LHCN-M2 (cell line): ENCODE data around the gene NFE2L3. TPM values are rescaled to one million over a fixed set of nuclear protein-coding genes. Genes with fewer than 3 reads are reported as not detected.
"Not testable (repeated sequence)": the region's sequence is repeated elsewhere in the genome, so short reads cannot be mapped to it uniquely, and the experiment has no call there.

Source experiments
- DNase-seq: peaks from one replicate; pipeline ENCODE4 v3.0.0-alpha.2; 2012; ENCODE audit warnings: low read depth
- total RNA-seq: library from RNA; depleted of rRNA; stranded (reverse); fragments of >200 nt; gene quantifications from 2 replicates; pipeline ENCODE4 v1.2.3, GENCODE V29; 2014

NFE2L3 gene
- total RNA-seq, 1 experiment from 2014 or later: 2.6 TPM

GRCh38 chr7:26186364-26187311 is 34.6 kb downstream of the NFE2L3 start:
- DNase-seq: no peak

GRCh38 chr7:26187380-26188205 is 35.6 kb downstream of the NFE2L3 start:
- DNase-seq: no peak

GRCh38 chr7:26188206-26188956 is 36.4 kb downstream of the NFE2L3 start:
- no peak for DNase-seq

GRCh38 chr7:26188957-26189541 is 37.1 kb downstream of the NFE2L3 start:
- DNase-seq: no peak

GRCh38 chr7:26189697-26190096 is 37.7 kb downstream of the NFE2L3 start:
- no peak for DNase-seq

DNA sequence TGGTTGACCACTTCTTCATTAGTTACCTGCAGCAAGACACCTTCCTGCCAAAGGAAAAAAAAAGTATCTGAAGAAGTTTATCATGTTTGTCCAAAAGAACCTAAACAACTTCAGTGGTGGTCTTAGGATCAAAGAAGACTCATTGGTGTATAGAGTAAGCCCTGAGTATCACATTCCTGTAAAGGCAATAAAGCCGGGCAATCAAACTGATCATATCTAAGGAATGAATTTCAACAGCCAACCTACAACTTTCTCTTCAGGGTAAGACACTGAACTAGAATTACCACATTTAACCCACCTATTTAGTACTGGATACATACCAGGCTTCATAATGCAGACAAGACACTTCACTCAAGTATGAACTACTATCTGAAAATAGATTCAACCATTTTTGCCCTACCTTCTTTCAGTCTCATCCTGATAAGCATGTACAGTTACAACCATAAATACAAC is 38.4 kb downstream of the NFE2L3 start:
- DNase-seq: no peak

DNA sequence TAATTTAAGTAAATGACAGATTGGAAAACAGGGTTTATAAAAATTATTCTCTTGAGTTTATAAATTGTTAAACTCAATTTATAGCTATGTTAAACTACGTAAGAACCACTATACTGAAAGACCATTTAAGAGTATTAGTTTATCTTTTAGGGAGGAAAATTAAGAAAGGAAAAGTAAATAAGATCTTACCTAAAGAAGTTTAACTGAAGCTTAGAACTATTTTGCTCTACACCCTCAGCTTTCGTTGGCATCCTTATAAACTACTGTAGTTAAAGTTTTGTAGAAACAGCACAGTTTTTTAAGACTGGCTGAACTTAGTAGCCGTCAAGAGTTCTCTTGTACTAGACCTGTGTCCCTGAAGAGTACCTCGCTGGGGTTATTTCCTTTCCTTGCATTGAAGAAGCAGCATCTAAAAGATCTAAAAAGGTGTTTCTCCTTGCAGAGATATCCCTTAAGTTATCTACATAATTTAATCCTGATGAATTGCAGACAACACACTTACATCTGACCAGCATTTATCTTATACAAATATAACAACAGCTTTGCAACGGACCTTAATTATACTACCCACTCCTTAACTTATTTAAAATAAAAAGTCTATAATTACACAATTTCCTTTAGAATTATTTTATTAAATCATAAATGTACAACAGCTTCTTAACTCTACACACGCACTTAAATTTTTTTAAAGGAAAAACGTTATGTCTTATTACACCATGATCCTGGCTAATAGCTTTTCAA is 39.4 kb downstream of the NFE2L3 start:
- DNase-seq: no peak

DNA sequence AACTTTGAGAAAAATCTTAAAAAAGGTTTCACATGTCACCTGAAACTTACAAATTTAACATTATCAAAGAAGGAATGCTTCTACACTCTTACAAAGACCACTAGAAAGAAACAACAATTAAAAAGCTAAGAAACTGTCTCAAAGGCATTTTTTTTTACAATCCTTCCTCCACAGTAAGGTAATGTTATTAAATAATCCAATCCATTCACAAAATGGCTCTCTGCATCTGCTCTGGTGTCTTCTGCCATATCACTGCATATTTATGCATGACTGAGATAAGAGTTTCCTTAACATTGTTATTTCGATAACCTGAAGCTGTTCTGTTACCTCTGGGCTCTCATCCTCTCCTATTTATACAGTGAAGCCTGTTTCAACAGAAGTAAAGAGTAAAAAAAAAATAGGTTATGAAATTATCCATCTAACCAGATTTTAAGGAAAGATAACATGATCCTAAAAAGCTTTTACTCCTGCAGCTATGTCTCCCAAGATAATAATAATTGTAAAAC is 40.0 kb downstream of the NFE2L3 start:
- no peak for DNase-seq

- DNase-seq: no peak
Measured at GRCh38 chr7:26192485-26193087, 40.6 kb downstream of the NFE2L3 start.

DNA sequence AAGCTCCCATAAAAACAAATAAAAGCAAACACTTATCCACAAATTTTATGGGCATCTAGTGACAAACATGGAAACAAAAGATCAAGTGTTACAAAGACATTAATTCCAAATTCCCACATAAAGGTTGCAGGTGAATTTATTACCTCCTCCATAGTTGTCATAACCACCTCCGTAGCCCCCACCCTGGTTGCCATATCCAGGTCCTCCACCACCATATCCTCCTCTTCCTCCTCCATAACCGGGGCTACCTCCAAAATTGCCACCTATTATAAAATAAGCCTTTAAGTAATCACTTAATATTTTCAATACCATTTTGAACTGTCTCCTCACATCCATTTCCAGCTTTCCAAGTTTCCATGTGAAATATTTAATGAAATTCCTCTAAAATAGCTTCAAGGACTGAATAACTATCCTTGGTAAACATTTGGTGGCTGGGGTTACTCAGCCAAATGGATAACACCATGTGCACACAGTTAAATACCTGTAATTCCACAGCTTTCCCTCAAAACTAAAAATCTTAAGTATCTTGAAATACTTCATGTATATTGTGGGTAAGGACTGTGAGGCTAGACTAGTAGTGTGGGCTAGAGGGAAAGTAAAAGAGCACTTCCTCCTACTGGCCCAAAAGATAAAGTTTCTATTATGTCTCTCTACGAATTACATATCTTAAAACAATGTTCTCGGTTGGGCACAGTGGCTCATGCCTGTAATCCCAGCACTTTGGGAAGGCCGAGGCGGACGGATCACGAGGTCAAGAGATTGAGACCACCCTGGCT is 41.6 kb downstream of the NFE2L3 start:
- no peak for DNase-seq

DNA sequence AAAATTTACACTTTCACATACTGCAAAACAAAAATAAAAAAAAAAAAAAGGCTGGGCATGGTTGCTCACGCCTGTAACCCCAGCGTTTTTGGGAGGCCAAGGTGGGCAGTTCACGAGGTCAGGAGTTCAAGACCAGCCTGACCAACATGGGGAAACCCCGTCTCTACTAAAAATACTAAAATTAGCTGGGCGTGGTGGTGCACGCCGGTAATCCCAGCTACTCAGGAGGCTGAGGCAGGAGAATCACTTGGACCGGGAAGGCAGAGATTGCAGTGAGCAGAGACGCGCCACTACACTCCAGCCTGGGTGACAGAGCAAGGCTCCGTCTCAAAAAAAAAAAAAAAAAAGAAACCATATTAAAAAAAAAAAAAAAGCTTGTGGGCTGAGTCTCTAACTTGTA is 42.8 kb downstream of the NFE2L3 start:
- not testable (repeated sequence) for DNase-seq

- no peak for DNase-seq
Measured at GRCh38 chr7:26195182-26195581, 43.2 kb downstream of the NFE2L3 start.

- no peak for DNase-seq
Measured at GRCh38 chr7:26195867-26196657, 44.1 kb downstream of the NFE2L3 start.

- DNase-seq: no peak
Measured at GRCh38 chr7:26197153-26198115, 45.4 kb downstream of the NFE2L3 start.

- DNase-seq: peak; percentile 60
Measured at GRCh38 chr7:26198133-26198780, 46.3 kb downstream of the NFE2L3 start.

GRCh38 chr7:26198781-26199169 is 46.8 kb downstream of the NFE2L3 start:
- no peak for DNase-seq
